Loucy (cell line): ENCODE results near the gene AAK1.

ENCODE experiments used
- H2AFZ ChIP-seq: fragments of 200-600 bp; sonication (generic); 2 replicates; pipeline ENCODE4 v1.6.0; 2016; ENCODE audit warnings: antibody characterized with exemption, mild to moderate bottlenecking, low read length, moderate library complexity
- H3F3A ChIP-seq: fragments of 200-600 bp; 2 replicates; pipeline ENCODE4 v1.6.0; 2016; ENCODE audit warnings: antibody characterized with exemption, low read depth, mild to moderate bottlenecking
- H3K27me3 ChIP-seq: fragments of 200-600 bp; sonication (generic); 2 replicates; pipeline ENCODE4 v1.6.1; 2014; ENCODE audit warnings: low read length, mild to moderate bottlenecking; ENCODE audit not compliant: insufficient read depth, poor library complexity, severe bottlenecking
- H3K36me3 ChIP-seq: fragments of 200-600 bp; sonication (generic); 2 replicates; pipeline ENCODE4 v1.6.1; 2016; ENCODE audit warnings: low read length; ENCODE audit not compliant: insufficient read depth
- H3K4me1 ChIP-seq: fragments of 200-600 bp; sonication (generic); 2 replicates; pipeline ENCODE4 v1.5.1; 2014; ENCODE audit warnings: low read length, mild to moderate bottlenecking; ENCODE audit not compliant: insufficient read depth, poor library complexity, severe bottlenecking
- H3K4me2 ChIP-seq: fragments of 200-600 bp; sonication (generic); 2 replicates; pipeline ENCODE4 v1.6.0; 2014; ENCODE audit warnings: antibody characterized with exemption, low read length, low read depth, mild to moderate bottlenecking; ENCODE audit not compliant: poor library complexity, severe bottlenecking
- H3K4me3 ChIP-seq: fragments of 200-600 bp; sonication (generic); 2 replicates; pipeline ENCODE4 v1.5.1; 2014; ENCODE audit warnings: low read length, mild to moderate bottlenecking, mixed read lengths; ENCODE audit not compliant: poor library complexity, severe bottlenecking
- H3K79me2 ChIP-seq: fragments of 200-600 bp; sonication (generic); 2 replicates; pipeline ENCODE4 v1.6.1; 2014; ENCODE audit warnings: low read length; ENCODE audit not compliant: insufficient read depth
- H3K9ac ChIP-seq: fragments of 200-600 bp; sonication (generic); 2 replicates; pipeline ENCODE4 v1.6.0; 2014; ENCODE audit warnings: mild to moderate bottlenecking, low read depth, low read length, moderate library complexity; ENCODE audit not compliant: poor library complexity, severe bottlenecking
- H3K9me2 ChIP-seq: fragments of 200-600 bp; sonication (generic); replicated peaks from 2 replicates; pipeline ENCODE4 v1.6.1; 2016; ENCODE audit warnings: low read depth, low read length, mixed read lengths
- H3K9me3 ChIP-seq: fragments of 200-600 bp; sonication (generic); 2 replicates; pipeline ENCODE4 v1.6.1; 2014; ENCODE audit warnings: mild to moderate bottlenecking, antibody characterized with exemption, low read length, low read depth; ENCODE audit not compliant: insufficient read depth
- H4K20me1 ChIP-seq: fragments of 200-600 bp; sonication (generic); 2 replicates; pipeline ENCODE4 v1.6.0; 2014; ENCODE audit warnings: antibody characterized with exemption, low read length, mild to moderate bottlenecking; ENCODE audit not compliant: insufficient read depth, poor library complexity, severe bottlenecking
- EZH2phosphoT487 ChIP-seq: fragments of 200-600 bp; IDR thresholded peaks from 2 replicates; pipeline ENCODE4 v1.6.1; 2018; ENCODE audit warnings: antibody characterized with exemption, mild to moderate bottlenecking, moderate library complexity, borderline replicate concordance
- TF ChIP-seq, protein P1 (sequence below): fragments of 200-600 bp; sonication (generic); conservative IDR thresholded peaks from 2 replicates; pipeline ENCODE4 v1.5.1; 2014; ENCODE audit warnings: mild to moderate bottlenecking, antibody characterized with exemption, low read length

Gene AAK1

DNA sequence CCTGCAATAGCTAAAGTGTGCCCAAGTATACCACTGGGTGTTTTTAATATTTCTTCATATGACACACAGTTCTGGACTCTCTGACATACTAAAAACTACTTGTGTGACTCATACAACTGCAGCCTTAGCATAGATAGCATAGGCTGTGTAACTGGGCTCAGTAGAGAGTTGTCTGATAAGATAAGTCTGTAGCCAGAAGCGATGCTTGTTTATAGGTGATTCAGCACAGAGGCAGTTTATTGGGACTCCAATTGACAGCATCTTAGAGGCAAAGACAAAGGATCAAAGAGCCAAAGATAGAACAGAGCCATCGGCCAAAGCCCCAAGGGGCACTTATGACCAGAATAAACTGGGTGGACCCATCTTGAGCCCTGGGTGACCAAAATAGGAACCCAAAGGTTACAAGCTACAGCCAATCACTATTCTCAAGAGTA is 42.3 kb downstream of the AAK1 start:
- Histone ChIP-seq H3K9me2 (no peaks in the 10 kb centered on the region), H3K9me3 (no peaks in the 10 kb centered on the region), H2AFZ (no peak overlapping the region), H3K4me1 (peaks cover 14% of the 10 kb centered on the region), H3K9ac (no peak overlapping the region), H4K20me1 (peaks cover 17% of the 10 kb centered on the region), H3K79me2 (peaks cover 94% of the 10 kb centered on the region), H3F3A (no peaks in the 10 kb centered on the region), H3K4me2 (no peak overlapping the region), H3K4me3 (no peak overlapping the region), H3K36me3 (peaks cover 33% of the 10 kb centered on the region), H3K27me3 (no peaks in the 10 kb centered on the region)
- TF ChIP-seq EZH2phosphoT487, result no peak
- TF ChIP-seq, protein P1, sequence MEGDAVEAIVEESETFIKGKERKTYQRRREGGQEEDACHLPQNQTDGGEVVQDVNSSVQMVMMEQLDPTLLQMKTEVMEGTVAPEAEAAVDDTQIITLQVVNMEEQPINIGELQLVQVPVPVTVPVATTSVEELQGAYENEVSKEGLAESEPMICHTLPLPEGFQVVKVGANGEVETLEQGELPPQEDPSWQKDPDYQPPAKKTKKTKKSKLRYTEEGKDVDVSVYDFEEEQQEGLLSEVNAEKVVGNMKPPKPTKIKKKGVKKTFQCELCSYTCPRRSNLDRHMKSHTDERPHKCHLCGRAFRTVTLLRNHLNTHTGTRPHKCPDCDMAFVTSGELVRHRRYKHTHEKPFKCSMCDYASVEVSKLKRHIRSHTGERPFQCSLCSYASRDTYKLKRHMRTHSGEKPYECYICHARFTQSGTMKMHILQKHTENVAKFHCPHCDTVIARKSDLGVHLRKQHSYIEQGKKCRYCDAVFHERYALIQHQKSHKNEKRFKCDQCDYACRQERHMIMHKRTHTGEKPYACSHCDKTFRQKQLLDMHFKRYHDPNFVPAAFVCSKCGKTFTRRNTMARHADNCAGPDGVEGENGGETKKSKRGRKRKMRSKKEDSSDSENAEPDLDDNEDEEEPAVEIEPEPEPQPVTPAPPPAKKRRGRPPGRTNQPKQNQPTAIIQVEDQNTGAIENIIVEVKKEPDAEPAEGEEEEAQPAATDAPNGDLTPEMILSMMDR, result no peak

DNA sequence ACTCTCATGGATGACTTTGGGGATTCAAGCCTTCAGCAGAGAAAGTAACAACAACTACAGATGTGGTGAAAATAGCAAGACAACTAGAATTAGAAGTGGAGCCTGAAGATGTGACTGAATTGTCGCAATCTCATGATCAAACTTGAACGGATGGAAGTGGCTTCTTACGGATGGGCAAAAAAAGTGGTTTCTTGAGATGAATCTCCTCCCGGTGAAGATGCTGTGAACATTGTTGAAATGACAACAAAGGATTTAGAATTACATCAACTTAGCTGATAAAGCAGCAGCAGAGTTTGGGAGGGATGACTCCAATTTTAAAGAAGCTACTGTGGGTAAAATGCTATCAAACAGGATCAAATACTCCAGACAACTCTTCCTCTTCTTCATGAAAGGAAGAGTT is 43.1 kb downstream of the AAK1 start:
- TF ChIP-seq, protein P1, result no peak
- no peak for TF ChIP-seq EZH2phosphoT487
- no peak overlapping the region for H3K4me2 ChIP-seq
- peaks cover 14% of the 10 kb centered on the region for H3K4me1 ChIP-seq
- H3K36me3 ChIP-seq, result peaks cover 30% of the 10 kb centered on the region
- no peaks in the 10 kb centered on the region for H3F3A ChIP-seq
- H3K9me3 ChIP-seq, result no peaks in the 10 kb centered on the region
- H3K9ac ChIP-seq, result no peak overlapping the region
- H3K27me3 ChIP-seq, result no peaks in the 10 kb centered on the region
- no peak overlapping the region for H2AFZ ChIP-seq
- peaks cover 94% of the 10 kb centered on the region for H3K79me2 ChIP-seq
- H3K4me3 ChIP-seq, result no peak overlapping the region
- H3K9me2 ChIP-seq, result no peaks in the 10 kb centered on the region
- peaks cover 17% of the 10 kb centered on the region for H4K20me1 ChIP-seq

DNA sequence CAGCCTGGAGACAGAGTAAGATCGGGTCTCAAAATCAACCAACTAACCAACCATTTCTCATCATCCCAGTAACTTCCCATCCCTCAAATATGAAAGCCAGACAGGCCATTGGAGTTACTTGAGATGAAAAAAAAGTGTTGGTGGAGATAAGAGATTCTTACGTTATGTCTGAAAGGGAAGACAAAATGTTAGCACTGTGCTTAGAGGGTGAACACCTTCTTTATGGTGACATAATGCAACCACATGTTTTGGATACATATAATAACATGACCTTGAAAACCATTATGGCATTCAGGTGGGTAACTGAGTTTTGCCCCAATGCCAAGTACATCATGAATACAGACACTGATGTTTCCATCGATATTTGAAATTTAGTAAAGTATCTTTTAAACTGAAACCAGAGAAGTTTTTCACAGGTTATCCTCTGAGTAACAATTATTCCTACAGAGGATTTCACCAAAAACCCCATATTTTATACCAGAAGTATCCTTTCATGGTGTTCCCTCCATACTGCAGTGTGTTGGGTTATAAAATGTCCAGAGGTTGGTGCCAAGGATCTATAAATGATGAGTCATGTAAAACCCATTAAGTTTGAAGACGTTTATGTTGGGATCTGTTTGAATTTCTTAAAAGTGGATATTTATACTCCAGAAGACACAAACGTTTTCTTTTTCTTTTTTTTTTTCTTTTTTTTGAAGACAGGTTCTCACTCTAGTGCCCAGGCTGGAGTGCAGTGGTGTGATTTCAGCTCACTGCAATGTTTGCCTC is 45.5 kb downstream of the AAK1 start:
- H3K79me2 ChIP-seq, result peaks cover 91% of the 10 kb centered on the region
- TF ChIP-seq, protein P1, result no peak
- no peak for TF ChIP-seq EZH2phosphoT487

More for the DNA sequence above, 45.5 kb downstream of the AAK1 start:
- no peaks in the 10 kb centered on the region for H3K9me3 ChIP-seq
- peaks cover 24% of the 10 kb centered on the region for H3K36me3 ChIP-seq
- H3F3A ChIP-seq, result no peaks in the 10 kb centered on the region
- H3K27me3 ChIP-seq, result no peaks in the 10 kb centered on the region
- peaks cover 7% of the 10 kb centered on the region for H3K4me1 ChIP-seq
- no peak overlapping the region for H3K9ac ChIP-seq
- no peak overlapping the region for H3K4me2 ChIP-seq
- peaks cover 10% of the 10 kb centered on the region for H4K20me1 ChIP-seq
- no peaks in the 10 kb centered on the region for H3K9me2 ChIP-seq
- H2AFZ ChIP-seq, result no peak overlapping the region
- H3K4me3 ChIP-seq, result no peak overlapping the region
